ENCODE results near the gene XCL2. TPM values are rescaled to one million over a fixed set of nuclear protein-coding genes. Genes with fewer than 3 reads are reported as not detected.

The XCL2 gene
- polyA plus RNA-seq, 1 of the 3 experiments (the other 2 are of a cell fraction), result not detected

DNA sequence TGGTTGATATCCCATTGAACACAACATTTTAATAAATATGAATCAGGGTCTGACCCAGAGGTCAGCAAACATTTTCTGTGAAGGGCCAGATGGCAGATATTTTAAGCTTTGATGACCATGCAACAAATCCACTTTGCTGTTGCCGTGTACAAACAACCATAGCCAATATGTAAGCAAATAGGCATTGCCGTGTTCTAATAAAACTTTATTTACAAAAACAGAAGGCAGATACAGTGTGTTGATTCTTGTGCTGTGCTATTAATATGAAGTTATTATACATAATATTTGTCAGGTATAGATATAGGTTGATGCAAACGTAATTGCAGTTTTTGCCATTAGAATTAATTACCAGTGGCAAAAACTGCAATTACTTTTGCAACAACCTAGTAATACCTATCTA is 23.8 kb upstream of the XCL2 start:
- H3K27ac ChIP-seq (ENCODE audit: low read depth in 2 of 2, low read length in 1 of 2), result no peak overlapping the region
- no peaks in the 10 kb centered on the region for H3K79me2 ChIP-seq (ENCODE audit: insufficient read depth)
- no peaks in the 10 kb centered on the region for H3K9me2 ChIP-seq
- no peaks in the 10 kb centered on the region; a peak in 1 of 4 replicates for H3K4me1 ChIP-seq (ENCODE audit: control insufficient read depth in 1 of 2, insufficient read depth in 2 of 2, low read depth in 1 of 2, low read length in 1 of 2)
- no peak for TF ChIP-seq NFIC (IDR thresholded peaks at IDR 0.05; ENCODE audit: borderline replicate concordance)
- TF ChIP-seq, protein P1, sequence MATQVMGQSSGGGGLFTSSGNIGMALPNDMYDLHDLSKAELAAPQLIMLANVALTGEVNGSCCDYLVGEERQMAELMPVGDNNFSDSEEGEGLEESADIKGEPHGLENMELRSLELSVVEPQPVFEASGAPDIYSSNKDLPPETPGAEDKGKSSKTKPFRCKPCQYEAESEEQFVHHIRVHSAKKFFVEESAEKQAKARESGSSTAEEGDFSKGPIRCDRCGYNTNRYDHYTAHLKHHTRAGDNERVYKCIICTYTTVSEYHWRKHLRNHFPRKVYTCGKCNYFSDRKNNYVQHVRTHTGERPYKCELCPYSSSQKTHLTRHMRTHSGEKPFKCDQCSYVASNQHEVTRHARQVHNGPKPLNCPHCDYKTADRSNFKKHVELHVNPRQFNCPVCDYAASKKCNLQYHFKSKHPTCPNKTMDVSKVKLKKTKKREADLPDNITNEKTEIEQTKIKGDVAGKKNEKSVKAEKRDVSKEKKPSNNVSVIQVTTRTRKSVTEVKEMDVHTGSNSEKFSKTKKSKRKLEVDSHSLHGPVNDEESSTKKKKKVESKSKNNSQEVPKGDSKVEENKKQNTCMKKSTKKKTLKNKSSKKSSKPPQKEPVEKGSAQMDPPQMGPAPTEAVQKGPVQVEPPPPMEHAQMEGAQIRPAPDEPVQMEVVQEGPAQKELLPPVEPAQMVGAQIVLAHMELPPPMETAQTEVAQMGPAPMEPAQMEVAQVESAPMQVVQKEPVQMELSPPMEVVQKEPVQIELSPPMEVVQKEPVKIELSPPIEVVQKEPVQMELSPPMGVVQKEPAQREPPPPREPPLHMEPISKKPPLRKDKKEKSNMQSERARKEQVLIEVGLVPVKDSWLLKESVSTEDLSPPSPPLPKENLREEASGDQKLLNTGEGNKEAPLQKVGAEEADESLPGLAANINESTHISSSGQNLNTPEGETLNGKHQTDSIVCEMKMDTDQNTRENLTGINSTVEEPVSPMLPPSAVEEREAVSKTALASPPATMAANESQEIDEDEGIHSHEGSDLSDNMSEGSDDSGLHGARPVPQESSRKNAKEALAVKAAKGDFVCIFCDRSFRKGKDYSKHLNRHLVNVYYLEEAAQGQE (IDR thresholded peaks at IDR 0.05; ENCODE audit: low read depth, low read length), result no peak
- TF ChIP-seq, protein P2, sequence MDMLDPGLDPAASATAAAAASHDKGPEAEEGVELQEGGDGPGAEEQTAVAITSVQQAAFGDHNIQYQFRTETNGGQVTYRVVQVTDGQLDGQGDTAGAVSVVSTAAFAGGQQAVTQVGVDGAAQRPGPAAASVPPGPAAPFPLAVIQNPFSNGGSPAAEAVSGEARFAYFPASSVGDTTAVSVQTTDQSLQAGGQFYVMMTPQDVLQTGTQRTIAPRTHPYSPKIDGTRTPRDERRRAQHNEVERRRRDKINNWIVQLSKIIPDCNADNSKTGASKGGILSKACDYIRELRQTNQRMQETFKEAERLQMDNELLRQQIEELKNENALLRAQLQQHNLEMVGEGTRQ (IDR thresholded peaks at IDR 0.05; ENCODE audit: borderline replicate concordance, low read depth, low read length), result no peak
- no peak for TF ChIP-seq RCOR1 (IDR thresholded peaks at IDR 0.05; ENCODE audit: low read length)
- TF ChIP-seq, protein P3, sequence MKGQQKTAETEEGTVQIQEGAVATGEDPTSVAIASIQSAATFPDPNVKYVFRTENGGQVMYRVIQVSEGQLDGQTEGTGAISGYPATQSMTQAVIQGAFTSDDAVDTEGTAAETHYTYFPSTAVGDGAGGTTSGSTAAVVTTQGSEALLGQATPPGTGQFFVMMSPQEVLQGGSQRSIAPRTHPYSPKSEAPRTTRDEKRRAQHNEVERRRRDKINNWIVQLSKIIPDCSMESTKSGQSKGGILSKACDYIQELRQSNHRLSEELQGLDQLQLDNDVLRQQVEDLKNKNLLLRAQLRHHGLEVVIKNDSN (IDR thresholded peaks at IDR 0.05; ENCODE audit: borderline replicate concordance, low read depth), result no peak
- no peaks in the 10 kb centered on the region for H4K20me1 ChIP-seq (ENCODE audit: insufficient read depth)
- CTCF ChIA-PET, result interaction anchor here (1.0 kb wide), 1 partner anchor 224 kb away, joined by 3 read pairs; no protein-coding TSS in a partner anchor
- H3K9ac ChIP-seq, result no peak overlapping the region
- DNase-seq, result no peak
- no peak overlapping the region for H2AFZ ChIP-seq (ENCODE audit: low read depth)
- H3F3A ChIP-seq (replicated peaks; ENCODE audit: insufficient read depth), result no peaks in the 10 kb centered on the region
- H3K27me3 ChIP-seq (ENCODE audit: insufficient read depth), result no peaks in the 10 kb centered on the region
- H3K9me3 ChIP-seq, result no peaks in the 10 kb centered on the region
- 93% methylated on average over 3 of the region's 3 CpGs for WGBS (ENCODE audit: low lambda C conversion rate)
- H3K4me2 ChIP-seq, result no peak overlapping the region
- POLR2A ChIA-PET, result no interaction called here
- H3K36me3 ChIP-seq (replicated peaks in 1 of 2; ENCODE audit: control insufficient read depth in 1 of 2, insufficient read depth in 2 of 2, low read length in 1 of 2), result no peaks in the 10 kb centered on the region
- H3K4me3 ChIP-seq (ENCODE audit: low read depth in 2 of 2, low read length in 1 of 2), result no peak overlapping the region

DNA sequence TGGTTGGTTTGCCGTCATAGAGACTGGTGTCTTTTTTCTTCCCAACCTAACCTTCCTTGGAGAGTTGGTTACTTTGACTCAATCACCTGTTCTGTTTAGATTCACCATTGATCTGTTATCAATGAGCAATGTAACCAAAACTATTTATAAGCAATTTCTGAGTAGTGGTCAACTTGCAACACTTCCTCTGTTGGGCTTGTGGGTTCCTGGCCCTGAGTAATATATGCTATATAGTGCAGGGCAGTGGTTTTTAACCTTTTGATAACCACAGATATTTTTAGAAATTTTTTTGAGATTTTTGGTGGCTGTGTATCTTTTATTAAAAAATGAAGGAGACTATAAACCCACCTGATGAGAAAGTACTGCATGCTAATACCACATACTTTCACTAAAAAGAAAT is 23.2 kb upstream of the XCL2 start:
- H2AFZ ChIP-seq (ENCODE audit: low read depth), result no peak overlapping the region
- H3K27me3 ChIP-seq (ENCODE audit: insufficient read depth), result no peaks in the 10 kb centered on the region
- no peak overlapping the region for H3K4me3 ChIP-seq (ENCODE audit: low read depth in 2 of 2, low read length in 1 of 2)
- no peak overlapping the region for H3K27ac ChIP-seq (ENCODE audit: low read depth in 2 of 2, low read length in 1 of 2)
- 100% methylated on average over 1 of the region's 1 CpG for WGBS (ENCODE audit: low lambda C conversion rate)
- H3K9me2 ChIP-seq, result no peaks in the 10 kb centered on the region
- H3K4me1 ChIP-seq (ENCODE audit: control insufficient read depth in 1 of 2, insufficient read depth in 2 of 2, low read depth in 1 of 2, low read length in 1 of 2), result no peaks in the 10 kb centered on the region; a peak in 1 of 4 replicates
- no peaks in the 10 kb centered on the region for H4K20me1 ChIP-seq (ENCODE audit: insufficient read depth)
- H3K36me3 ChIP-seq (replicated peaks in 1 of 2; ENCODE audit: control insufficient read depth in 1 of 2, insufficient read depth in 2 of 2, low read length in 1 of 2), result no peaks in the 10 kb centered on the region
- no peak overlapping the region for H3K9ac ChIP-seq
- POLR2A ChIA-PET, result no interaction called here
- H3K4me2 ChIP-seq, result no peak overlapping the region
- CTCF ChIA-PET, result interaction anchor here (1.0 to 1.5 kb wide), 3 partner anchors 36 to 224 kb away, joined by 3 to 4 read pairs (median 3); no protein-coding TSS in a partner anchor
- H3K9me3 ChIP-seq, result no peaks in the 10 kb centered on the region
- H3K79me2 ChIP-seq (ENCODE audit: insufficient read depth), result no peaks in the 10 kb centered on the region
- no peaks in the 10 kb centered on the region for H3F3A ChIP-seq (replicated peaks; ENCODE audit: insufficient read depth)
- DNase-seq, result no peak
- TF ChIP-seq, protein P2 (IDR thresholded peaks at IDR 0.05; ENCODE audit: borderline replicate concordance, low read depth, low read length), result no peak
- no peak for TF ChIP-seq TCF12 (IDR thresholded peaks at IDR 0.05)
- TF ChIP-seq, protein P3 (IDR thresholded peaks at IDR 0.05; ENCODE audit: borderline replicate concordance, low read depth), result no peak
- no peak for TF ChIP-seq TAF1 (IDR thresholded peaks at IDR 0.05; ENCODE audit: borderline replicate concordance, low read depth, low read length)
- TF ChIP-seq RCOR1 (IDR thresholded peaks at IDR 0.05; ENCODE audit: low read length), result no peak
- TF ChIP-seq NRF1 (IDR thresholded peaks at IDR 0.05; ENCODE audit: low read depth, low read length), result no peak
- no peak for TF ChIP-seq RFX5 (IDR thresholded peaks at IDR 0.05; ENCODE audit: low read length)
